Measurements from ENCODE around the gene TBC1D19.

- TF ChIP-seq EZH2phosphoT487 (IDR thresholded peaks at IDR 0.05; ENCODE audit: insufficient read depth, low read depth) (no peak), EZH2 (IDR thresholded peaks at IDR 0.05; ENCODE audit: insufficient read depth, poor library complexity, severe bottlenecking) (no peak)
Observed at GRCh38 chr4:26736621-26737020, 152.7 kb downstream of the TBC1D19 start.
